ENCODE results near the gene MT2A.
A peak's percentile ranks its signal among the peaks of the same experiment; 100 is the strongest.

MT2A gene

GRCh38 chr16:56604966-56605365 is 3.4 kb upstream of the MT2A start:
- H3K9me3 ChIP-seq (ENCODE audit: control insufficient read depth, low read length): no peaks in the 10 kb centered on the region
- H3K36me3 ChIP-seq (ENCODE audit: control insufficient read depth, insufficient read depth, low read length): no peaks in the 10 kb centered on the region
- TF ChIP-seq, protein P1, sequence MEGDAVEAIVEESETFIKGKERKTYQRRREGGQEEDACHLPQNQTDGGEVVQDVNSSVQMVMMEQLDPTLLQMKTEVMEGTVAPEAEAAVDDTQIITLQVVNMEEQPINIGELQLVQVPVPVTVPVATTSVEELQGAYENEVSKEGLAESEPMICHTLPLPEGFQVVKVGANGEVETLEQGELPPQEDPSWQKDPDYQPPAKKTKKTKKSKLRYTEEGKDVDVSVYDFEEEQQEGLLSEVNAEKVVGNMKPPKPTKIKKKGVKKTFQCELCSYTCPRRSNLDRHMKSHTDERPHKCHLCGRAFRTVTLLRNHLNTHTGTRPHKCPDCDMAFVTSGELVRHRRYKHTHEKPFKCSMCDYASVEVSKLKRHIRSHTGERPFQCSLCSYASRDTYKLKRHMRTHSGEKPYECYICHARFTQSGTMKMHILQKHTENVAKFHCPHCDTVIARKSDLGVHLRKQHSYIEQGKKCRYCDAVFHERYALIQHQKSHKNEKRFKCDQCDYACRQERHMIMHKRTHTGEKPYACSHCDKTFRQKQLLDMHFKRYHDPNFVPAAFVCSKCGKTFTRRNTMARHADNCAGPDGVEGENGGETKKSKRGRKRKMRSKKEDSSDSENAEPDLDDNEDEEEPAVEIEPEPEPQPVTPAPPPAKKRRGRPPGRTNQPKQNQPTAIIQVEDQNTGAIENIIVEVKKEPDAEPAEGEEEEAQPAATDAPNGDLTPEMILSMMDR (IDR thresholded peaks at IDR 0.05): no peak
- H2AFZ ChIP-seq: no peak overlapping the region
- no peak overlapping the region for H3K9ac ChIP-seq
- no peaks in the 10 kb centered on the region for H3K79me2 ChIP-seq
- peaks cover 11% of the 10 kb centered on the region for H3K4me1 ChIP-seq
- no peaks in the 10 kb centered on the region for H3K27me3 ChIP-seq (ENCODE audit: control insufficient read depth, insufficient read depth, low read length)
- H3K4me3 ChIP-seq (ENCODE audit: low read depth, low read length): no peak overlapping the region
- no peak overlapping the region for H3K4me2 ChIP-seq (ENCODE audit: low read length)
- H3K27ac ChIP-seq: no peak overlapping the region

GRCh38 chr16:56605475-56605874 is 2.9 kb upstream of the MT2A start:
- no peak overlapping the region for H3K9ac ChIP-seq
- TF ChIP-seq, protein P1 (IDR thresholded peaks at IDR 0.05): no peak
- H3K27me3 ChIP-seq (ENCODE audit: control insufficient read depth, insufficient read depth, low read length): no peaks in the 10 kb centered on the region
- H3K9me3 ChIP-seq (ENCODE audit: control insufficient read depth, low read length): no peaks in the 10 kb centered on the region
- H3K79me2 ChIP-seq: no peaks in the 10 kb centered on the region
- H3K36me3 ChIP-seq (ENCODE audit: control insufficient read depth, insufficient read depth, low read length): no peaks in the 10 kb centered on the region
- H3K4me1 ChIP-seq: peaks cover 15% of the 10 kb centered on the region
- H3K4me3 ChIP-seq (ENCODE audit: low read depth, low read length): no peak overlapping the region
- no peak overlapping the region for H2AFZ ChIP-seq
- peak overlapping the region; percentile 90 for H3K27ac ChIP-seq
- H3K4me2 ChIP-seq (ENCODE audit: low read length): no peak overlapping the region

- H3K4me3 ChIP-seq (ENCODE audit: low read depth, low read length): no peak overlapping the region
- H3K27ac ChIP-seq: peak overlapping the region; percentile 90
- no peaks in the 10 kb centered on the region for H3K27me3 ChIP-seq (ENCODE audit: control insufficient read depth, insufficient read depth, low read length)
- no peaks in the 10 kb centered on the region for H3K9me3 ChIP-seq (ENCODE audit: control insufficient read depth, low read length)
- peaks cover 15% of the 10 kb centered on the region for H3K4me1 ChIP-seq
- TF ChIP-seq, protein P1 (IDR thresholded peaks at IDR 0.05): no peak
- H3K79me2 ChIP-seq: no peaks in the 10 kb centered on the region
- no peak overlapping the region for H3K9ac ChIP-seq
- no peak overlapping the region for H3K4me2 ChIP-seq (ENCODE audit: low read length)
- H3K36me3 ChIP-seq (ENCODE audit: control insufficient read depth, insufficient read depth, low read length): no peaks in the 10 kb centered on the region
- H2AFZ ChIP-seq: peak overlapping the region; percentile 9
Measured at GRCh38 chr16:56606071-56606475, 2.3 kb upstream of the MT2A start.

GRCh38 chr16:56606476-56607108 is 1.8 kb upstream of the MT2A start:
- no peaks in the 10 kb centered on the region for H3K79me2 ChIP-seq
- no peak overlapping the region for H3K4me2 ChIP-seq (ENCODE audit: low read length)
- no peaks in the 10 kb centered on the region for H3K9me3 ChIP-seq (ENCODE audit: control insufficient read depth, low read length)
- no peak overlapping the region for H3K4me3 ChIP-seq (ENCODE audit: low read depth, low read length)
- H3K36me3 ChIP-seq (ENCODE audit: control insufficient read depth, insufficient read depth, low read length): no peaks in the 10 kb centered on the region
- no peak overlapping the region for H3K9ac ChIP-seq
- H3K27me3 ChIP-seq (ENCODE audit: control insufficient read depth, insufficient read depth, low read length): no peaks in the 10 kb centered on the region
- peak overlapping the region; percentile 90 for H3K27ac ChIP-seq
- TF ChIP-seq, protein P1 (IDR thresholded peaks at IDR 0.05): no peak
- peaks cover 15% of the 10 kb centered on the region for H3K4me1 ChIP-seq
- peak overlapping the region; percentile 47 for H2AFZ ChIP-seq

- Histone ChIP-seq H3K79me2 (no peaks in the 10 kb centered on the region), H2AFZ (no peak overlapping the region), H3K27ac (peak overlapping the region; percentile 90), H3K9me3 (ENCODE audit: control insufficient read depth, low read length) (no peaks in the 10 kb centered on the region), H3K4me3 (ENCODE audit: low read depth, low read length) (no peak overlapping the region), H3K4me2 (ENCODE audit: low read length) (no peak overlapping the region), H3K9ac (no peak overlapping the region), H3K27me3 (ENCODE audit: control insufficient read depth, insufficient read depth, low read length) (no peaks in the 10 kb centered on the region), H3K36me3 (ENCODE audit: control insufficient read depth, insufficient read depth, low read length) (no peaks in the 10 kb centered on the region), H3K4me1 (peaks cover 15% of the 10 kb centered on the region)
- TF ChIP-seq, protein P1 (IDR thresholded peaks at IDR 0.05): no peak
Measured at GRCh38 chr16:56607109-56607618, 1.2 kb upstream of the MT2A start.

All from parathyroid adenoma (tissue), 2 donors.